HepG2 (cell line): ENCODE results near the gene USP5. TPM values are rescaled to one million over a fixed set of nuclear protein-coding genes. Genes with fewer than 3 reads are reported as not detected.

Experiments used
- HIVEP1 ChIP-seq: sonication (generic); formaldehyde crosslinking; IDR thresholded peaks from 2 replicates; pipeline ENCODE4 v1.4.0; 2020; ENCODE audit warnings: mild to moderate bottlenecking, missing genetic modification reagents
- HNRNPK ChIP-seq: fragments of 200-400 bp; formaldehyde crosslinking; IDR thresholded peaks from 2 replicates; pipeline ENCODE4 v1.6.1; 2018; ENCODE audit warnings: low read length, low read depth, moderate library complexity, mild to moderate bottlenecking; ENCODE audit not compliant: poor library complexity, severe bottlenecking
- ISX ChIP-seq: sonication (generic); formaldehyde crosslinking; conservative IDR thresholded peaks from 2 replicates; pipeline ENCODE4 v1.5.0; 2020; ENCODE audit warnings: missing genetic modification reagents
- KLF6 ChIP-seq: IDR thresholded peaks from 2 replicates; pipeline ENCODE4 v1.8.0; 2016; ENCODE audit warnings: missing biosample characterization, missing genetic modification reagents
- MAFK ChIP-seq, 2 experiments: IDR thresholded peaks in 1 of 2; conservative IDR thresholded peaks in 1 of 2; 2 replicates each; pipeline ENCODE4 v1.6.1; 2011; ENCODE audit warnings: improper control_type of control experiment in 2 of 2, low read length in 2 of 2
- MXI1 ChIP-seq: IDR thresholded peaks from 3 replicates; pipeline ENCODE4 v1.6.1; 2012; ENCODE audit warnings: low read depth, low read length, inconsistent platforms, borderline replicate concordance
- MYC ChIP-seq: sonication (generic); formaldehyde crosslinking; IDR thresholded peaks from 2 replicates; pipeline ENCODE4 v1.9.0; 2021; ENCODE audit warnings: missing genetic modification reagents, borderline replicate concordance
- RCOR2 ChIP-seq: IDR thresholded peaks from 2 replicates; pipeline ENCODE4 v1.6.1; 2016; ENCODE audit warnings: missing biosample characterization, missing genetic modification reagents
- SRY ChIP-seq: sonication (generic); formaldehyde crosslinking; IDR thresholded peaks from 2 replicates; pipeline ENCODE4 v1.8.0; 2022; ENCODE audit warnings: mild to moderate bottlenecking, missing genetic modification reagents
- TBP ChIP-seq: sonication (generic); formaldehyde crosslinking; IDR thresholded peaks from 2 replicates; pipeline ENCODE4 v1.5.0; 2020; ENCODE audit warnings: missing genetic modification reagents
- TEAD3 ChIP-seq: optimal IDR thresholded peaks from 2 replicates; pipeline ENCODE3; 2016; ENCODE audit warnings: borderline replicate concordance
- ZBTB3 ChIP-seq: sonication (generic); formaldehyde crosslinking; IDR thresholded peaks from 2 replicates; pipeline ENCODE4 v1.4.0; 2020; ENCODE audit warnings: low read depth, mild to moderate bottlenecking, moderate library complexity, missing genetic modification reagents, borderline replicate concordance
- ZBTB8A ChIP-seq: sonication (generic); formaldehyde crosslinking; IDR thresholded peaks from 2 replicates; pipeline ENCODE4 v1.4.0; 2020; ENCODE audit warnings: mild to moderate bottlenecking, low read depth, missing genetic modification reagents, borderline replicate concordance
- ZMAT3 ChIP-seq: sonication (generic); formaldehyde crosslinking; conservative IDR thresholded peaks from 2 replicates; pipeline ENCODE4 v1.7.0; 2021; ENCODE audit warnings: missing genetic modification reagents
- ZNF253 ChIP-seq: sonication (generic); formaldehyde crosslinking; IDR thresholded peaks from 2 replicates; pipeline ENCODE4 v1.8.0; 2022; ENCODE audit warnings: mild to moderate bottlenecking, missing genetic modification reagents, borderline replicate concordance
- ZNF782 ChIP-seq: sonication (generic); formaldehyde crosslinking; IDR thresholded peaks from 2 replicates; pipeline ENCODE4 v1.4.0; 2020; ENCODE audit warnings: missing genetic modification reagents, mild to moderate bottlenecking, borderline replicate concordance
- ZSCAN31 ChIP-seq: sonication (generic); formaldehyde crosslinking; IDR thresholded peaks from 2 replicates; pipeline ENCODE4 v1.5.0; 2020; ENCODE audit warnings: low read depth, mild to moderate bottlenecking, missing genetic modification reagents
- polyA plus RNA-seq, 8 experiments: library from polyadenylated mRNA; depleted of rRNA in 3 of 8; stranded (reverse) in 7 of 8; unstranded in 1 of 8; fragments of >200 nt; fragmentation: Illumina TruSeq in 4 of 8; extraction: Trizol in 4 of 8; gene quantifications; 2 replicates each; pipeline versions ENCODE4 v1.2.1 to v1.2.3, GENCODE V29; 2011 to 2016; ENCODE audit warnings: low read depth in 4 of 8, missing spikeins in 1 of 8, mixed read lengths in 1 of 8; ENCODE audit not compliant: insufficient read depth in 1 of 8
- total RNA-seq, 5 experiments: library from RNA; depleted of rRNA; stranded (reverse); fragments of >200 nt; fragmentation: Illumina TruSeq; extraction: Trizol; gene quantifications; 2 replicates each; pipeline ENCODE4 v1.2.3, GENCODE V29; 2016; ENCODE audit warnings: low read depth in 1 of 5
- TF ChIP-seq, protein P1 (sequence below): sonication (generic); formaldehyde crosslinking; IDR thresholded peaks from 2 replicates; pipeline ENCODE4 v1.8.0; 2022; ENCODE audit warnings: missing genetic modification reagents, mild to moderate bottlenecking, inconsistent platforms, borderline replicate concordance
- TF ChIP-seq, protein P2 (sequence below): IDR thresholded peaks from 2 replicates; pipeline ENCODE4 v1.6.1; 2016; ENCODE audit warnings: control low read depth
- TF ChIP-seq, protein P3 (sequence below): sonication (generic); formaldehyde crosslinking; IDR thresholded peaks from 2 replicates; pipeline ENCODE4 v1.5.0; 2020; ENCODE audit warnings: mild to moderate bottlenecking, missing genetic modification reagents, borderline replicate concordance
- TF ChIP-seq, protein P4 (sequence below), 2 experiments: sonication (generic) in 1 of 2; formaldehyde crosslinking in 1 of 2; IDR thresholded peaks; 2 replicates each; pipeline versions ENCODE4 v1.5.1 to v1.6.1; 2011 to 2020; ENCODE audit warnings: borderline replicate concordance in 1 of 2, low read depth in 1 of 2, low read length in 1 of 2, mild to moderate bottlenecking in 1 of 2, missing genetic modification reagents in 1 of 2, moderate library complexity in 1 of 2
- TF ChIP-seq, protein P5 (sequence below): sonication (generic); formaldehyde crosslinking; conservative IDR thresholded peaks from 2 replicates; pipeline ENCODE4 v1.4.0; 2020; ENCODE audit warnings: missing genetic modification reagents

Gene USP5
- total and polyA plus RNA-seq, 2 of the 13 experiments (the other 11 are each of a cell fraction or from before 2014, with no cell fraction given) = 39.6 to 56.0 TPM

DNA sequence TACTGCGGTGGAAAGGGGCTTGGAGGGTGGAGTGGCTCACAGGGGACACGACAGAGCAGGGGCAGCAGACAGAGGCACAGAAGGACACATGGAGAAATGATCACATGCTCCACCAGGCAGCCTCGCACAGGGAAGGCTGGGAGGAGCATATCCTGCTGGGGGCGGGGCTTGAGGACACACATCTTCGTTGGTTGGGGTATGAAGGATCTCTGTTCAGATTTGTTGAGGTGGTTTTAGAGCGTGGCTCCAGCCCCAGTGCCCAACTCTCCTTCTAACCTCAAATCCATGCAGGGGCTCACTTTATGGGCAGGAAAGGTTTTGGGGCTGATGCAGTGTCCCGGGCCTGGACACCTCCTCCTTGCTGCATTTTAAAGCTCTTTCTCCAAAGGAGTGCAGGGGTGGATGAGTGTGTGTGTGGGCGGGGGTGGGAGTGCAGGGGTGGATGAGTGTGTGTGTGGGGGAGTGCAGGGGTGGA, 24.5 kb upstream of the USP5 start (continued):
- TF ChIP-seq ZBTB8A (CRISPR knock-in tag) (no peak), ISX (CRISPR knock-in tag) (no peak), ZSCAN31 (CRISPR knock-in tag) (no peak), HNRNPK (peak; percentile 61), SRY (CRISPR knock-in tag) (no peak), ZMAT3 (CRISPR knock-in tag) (no peak), ZNF253 (no peak), MAFK (conservative IDR thresholded peaks at IDR 0.05 in 1 of 2, IDR thresholded peaks at IDR 0.05 in 1 of 2; ENCODE audit: low read length in 2 of 2) (no peak), TBP (CRISPR knock-in tag) (no peak), TEAD3 (CRISPR knock-in tag) (peak; percentile 39), ZNF782 (CRISPR knock-in tag) (no peak), MXI1 (peak; percentile 44; the same call in 1 of the 3 replicates), MYC (peak; percentile 61; the same call in 1 of the 2 replicates), KLF6 (no peak), ZBTB3 (CRISPR knock-in tag) (no peak), RCOR2 (CRISPR knock-in tag) (no peak), HIVEP1 (CRISPR knock-in tag) (no peak)
- TF ChIP-seq, protein P1, sequence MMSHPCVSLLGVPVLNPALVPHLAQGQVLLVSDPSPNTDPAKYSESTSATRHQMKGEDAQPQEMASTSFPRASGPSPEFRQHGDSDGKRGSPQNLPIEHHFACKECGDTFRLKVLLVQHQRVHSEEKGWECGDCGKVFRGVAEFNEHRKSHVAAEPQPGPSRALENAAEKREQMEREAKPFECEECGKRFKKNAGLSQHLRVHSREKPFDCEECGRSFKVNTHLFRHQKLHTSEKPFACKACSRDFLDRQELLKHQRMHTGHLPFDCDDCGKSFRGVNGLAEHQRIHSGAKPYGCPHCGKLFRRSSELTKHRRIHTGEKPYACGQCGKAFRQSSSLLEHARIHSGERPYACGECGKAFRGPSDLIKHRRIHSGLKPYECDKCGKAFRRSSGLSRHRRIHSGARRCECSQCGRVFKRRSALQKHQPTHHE (CRISPR knock-in tag) = no peak
- TF ChIP-seq, protein P2, sequence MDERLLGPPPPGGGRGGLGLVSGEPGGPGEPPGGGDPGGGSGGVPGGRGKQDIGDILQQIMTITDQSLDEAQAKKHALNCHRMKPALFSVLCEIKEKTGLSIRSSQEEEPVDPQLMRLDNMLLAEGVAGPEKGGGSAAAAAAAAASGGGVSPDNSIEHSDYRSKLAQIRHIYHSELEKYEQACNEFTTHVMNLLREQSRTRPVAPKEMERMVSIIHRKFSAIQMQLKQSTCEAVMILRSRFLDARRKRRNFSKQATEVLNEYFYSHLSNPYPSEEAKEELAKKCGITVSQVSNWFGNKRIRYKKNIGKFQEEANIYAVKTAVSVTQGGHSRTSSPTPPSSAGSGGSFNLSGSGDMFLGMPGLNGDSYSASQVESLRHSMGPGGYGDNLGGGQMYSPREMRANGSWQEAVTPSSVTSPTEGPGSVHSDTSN = no peak
- TF ChIP-seq, protein P3, sequence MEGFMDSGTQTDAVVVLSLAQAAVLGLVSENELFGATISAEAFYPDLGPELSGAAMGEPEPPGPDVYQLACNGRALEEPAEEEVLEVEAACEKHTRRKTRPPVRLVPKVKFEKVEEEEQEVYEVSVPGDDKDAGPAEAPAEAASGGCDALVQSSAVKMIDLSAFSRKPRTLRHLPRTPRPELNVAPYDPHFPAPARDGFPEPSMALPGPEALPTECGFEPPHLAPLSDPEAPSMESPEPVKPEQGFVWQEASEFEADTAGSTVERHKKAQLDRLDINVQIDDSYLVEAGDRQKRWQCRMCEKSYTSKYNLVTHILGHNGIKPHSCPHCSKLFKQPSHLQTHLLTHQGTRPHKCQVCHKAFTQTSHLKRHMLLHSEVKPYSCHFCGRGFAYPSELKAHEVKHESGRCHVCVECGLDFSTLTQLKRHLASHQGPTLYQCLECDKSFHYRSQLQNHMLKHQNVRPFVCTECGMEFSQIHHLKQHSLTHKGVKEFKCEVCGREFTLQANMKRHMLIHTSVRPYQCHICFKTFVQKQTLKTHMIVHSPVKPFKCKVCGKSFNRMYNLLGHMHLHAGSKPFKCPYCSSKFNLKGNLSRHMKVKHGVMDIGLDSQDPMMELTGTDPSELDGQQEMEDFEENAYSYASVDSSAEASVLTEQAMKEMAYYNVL = no peak
- TF ChIP-seq, protein P4, sequence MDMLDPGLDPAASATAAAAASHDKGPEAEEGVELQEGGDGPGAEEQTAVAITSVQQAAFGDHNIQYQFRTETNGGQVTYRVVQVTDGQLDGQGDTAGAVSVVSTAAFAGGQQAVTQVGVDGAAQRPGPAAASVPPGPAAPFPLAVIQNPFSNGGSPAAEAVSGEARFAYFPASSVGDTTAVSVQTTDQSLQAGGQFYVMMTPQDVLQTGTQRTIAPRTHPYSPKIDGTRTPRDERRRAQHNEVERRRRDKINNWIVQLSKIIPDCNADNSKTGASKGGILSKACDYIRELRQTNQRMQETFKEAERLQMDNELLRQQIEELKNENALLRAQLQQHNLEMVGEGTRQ (IDR thresholded peaks at IDR 0.05; ENCODE audit: low read depth, low read length) = 0 out of 2 replicates have a peak, but pooled peaks have one; percentile 3
- TF ChIP-seq, protein P4 (CRISPR knock-in tag; IDR thresholded peaks at IDR 0.05; ENCODE audit: borderline replicate concordance) = peak; percentile 67; the same call in 1 of the 2 replicates
- TF ChIP-seq, protein P5, sequence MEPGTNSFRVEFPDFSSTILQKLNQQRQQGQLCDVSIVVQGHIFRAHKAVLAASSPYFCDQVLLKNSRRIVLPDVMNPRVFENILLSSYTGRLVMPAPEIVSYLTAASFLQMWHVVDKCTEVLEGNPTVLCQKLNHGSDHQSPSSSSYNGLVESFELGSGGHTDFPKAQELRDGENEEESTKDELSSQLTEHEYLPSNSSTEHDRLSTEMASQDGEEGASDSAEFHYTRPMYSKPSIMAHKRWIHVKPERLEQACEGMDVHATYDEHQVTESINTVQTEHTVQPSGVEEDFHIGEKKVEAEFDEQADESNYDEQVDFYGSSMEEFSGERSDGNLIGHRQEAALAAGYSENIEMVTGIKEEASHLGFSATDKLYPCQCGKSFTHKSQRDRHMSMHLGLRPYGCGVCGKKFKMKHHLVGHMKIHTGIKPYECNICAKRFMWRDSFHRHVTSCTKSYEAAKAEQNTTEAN (CRISPR knock-in tag) = no peak
